Stimulated activated CD4-positive, alpha-beta T cell treated with anti-CD3 and anti-CD28 coated beads, Interleukin-15, amount 100 ng/mL, for 24 hours (primary cell): ENCODE data around the gene CEP152.

ENCODE experiments used
- DNase-seq: peaks from one replicate; pipeline ENCODE4 v3.0.0-alpha.2; 2020

CEP152 gene

GRCh38 chr15:48761393-48762158 is 49.3 kb downstream of the CEP152 start:
- no peak for DNase-seq

GRCh38 chr15:48759921-48760320 is 50.9 kb downstream of the CEP152 start:
- DNase-seq: no peak

GRCh38 chr15:48757661-48758060 is 53.2 kb downstream of the CEP152 start:
- no peak for DNase-seq

GRCh38 chr15:48754011-48754410 is 56.9 kb downstream of the CEP152 start:
- no peak for DNase-seq

GRCh38 chr15:48751595-48751994 is 59.3 kb downstream of the CEP152 start:
- no peak for DNase-seq

GRCh38 chr15:48748535-48748934 is 62.3 kb downstream of the CEP152 start:
- DNase-seq: no peak

- DNase-seq: no peak
Observed at GRCh38 chr15:48733615-48734014, 77.3 kb downstream of the CEP152 start.

- DNase-seq: no peak
Observed at GRCh38 chr15:48730506-48730905, 80.4 kb downstream of the CEP152 start.

- DNase-seq: no peak
Observed at GRCh38 chr15:48723969-48724368, 86.9 kb downstream of the CEP152 start.

GRCh38 chr15:48722764-48723661 is 87.9 kb downstream of the CEP152 start:
- no peak for DNase-seq

- no peak for DNase-seq
Observed at GRCh38 chr15:48721061-48721810, 89.6 kb downstream of the CEP152 start.

GRCh38 chr15:48720646-48721045 is 90.2 kb downstream of the CEP152 start:
- DNase-seq: no peak

GRCh38 chr15:48719668-48720067 is 91.2 kb downstream of the CEP152 start:
- DNase-seq: peak; percentile 2

GRCh38 chr15:48718646-48719045 is 92.2 kb downstream of the CEP152 start:
- DNase-seq: no peak

GRCh38 chr15:48717458-48717857 is 93.4 kb downstream of the CEP152 start:
- DNase-seq: no peak

- no peak for DNase-seq
Observed at GRCh38 chr15:48712546-48712945, 98.3 kb downstream of the CEP152 start.

- DNase-seq: no peak
Observed at GRCh38 chr15:48710952-48711495, 99.8 kb downstream of the CEP152 start.

- no peak for DNase-seq
Observed at GRCh38 chr15:48708641-48709040, 102.2 kb downstream of the CEP152 start.

- no peak for DNase-seq
Observed at GRCh38 chr15:48705381-48705780, 105.5 kb downstream of the CEP152 start.

- no peak for DNase-seq
Observed at GRCh38 chr15:48703544-48703943, 107.3 kb downstream of the CEP152 start.

GRCh38 chr15:48702569-48703236 is 108.2 kb downstream of the CEP152 start:
- no peak for DNase-seq

GRCh38 chr15:48696627-48697312 is 114.1 kb downstream of the CEP152 start:
- no peak for DNase-seq
